Measurements from ENCODE around the gene CD99.

DNA sequence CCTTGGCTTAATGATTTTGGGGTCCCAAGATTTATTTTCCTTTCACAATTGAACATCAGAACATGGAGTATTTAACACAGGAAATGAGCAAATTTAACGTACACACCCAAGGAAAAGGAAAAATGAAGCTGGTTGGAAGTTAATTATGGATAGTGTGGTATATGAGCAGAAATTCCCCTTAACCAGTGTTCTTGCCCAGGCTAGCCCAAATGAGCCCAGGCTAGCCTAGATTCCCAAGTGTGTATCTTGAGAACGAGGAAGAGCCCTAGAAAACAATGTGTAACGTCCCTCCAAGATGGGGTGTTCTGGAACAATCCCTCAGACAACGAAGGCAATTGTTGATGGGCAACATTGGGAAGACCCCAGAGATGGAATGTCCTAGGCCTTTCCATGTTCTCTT, 94.4 kb downstream of the CD99 start:
- TF ChIP-seq POLR2AphosphoS5 (IDR thresholded peaks at IDR 0.05), result no peak
- TF ChIP-seq, protein P1, sequence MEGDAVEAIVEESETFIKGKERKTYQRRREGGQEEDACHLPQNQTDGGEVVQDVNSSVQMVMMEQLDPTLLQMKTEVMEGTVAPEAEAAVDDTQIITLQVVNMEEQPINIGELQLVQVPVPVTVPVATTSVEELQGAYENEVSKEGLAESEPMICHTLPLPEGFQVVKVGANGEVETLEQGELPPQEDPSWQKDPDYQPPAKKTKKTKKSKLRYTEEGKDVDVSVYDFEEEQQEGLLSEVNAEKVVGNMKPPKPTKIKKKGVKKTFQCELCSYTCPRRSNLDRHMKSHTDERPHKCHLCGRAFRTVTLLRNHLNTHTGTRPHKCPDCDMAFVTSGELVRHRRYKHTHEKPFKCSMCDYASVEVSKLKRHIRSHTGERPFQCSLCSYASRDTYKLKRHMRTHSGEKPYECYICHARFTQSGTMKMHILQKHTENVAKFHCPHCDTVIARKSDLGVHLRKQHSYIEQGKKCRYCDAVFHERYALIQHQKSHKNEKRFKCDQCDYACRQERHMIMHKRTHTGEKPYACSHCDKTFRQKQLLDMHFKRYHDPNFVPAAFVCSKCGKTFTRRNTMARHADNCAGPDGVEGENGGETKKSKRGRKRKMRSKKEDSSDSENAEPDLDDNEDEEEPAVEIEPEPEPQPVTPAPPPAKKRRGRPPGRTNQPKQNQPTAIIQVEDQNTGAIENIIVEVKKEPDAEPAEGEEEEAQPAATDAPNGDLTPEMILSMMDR (IDR thresholded peaks at IDR 0.05), result no peak
- no peak for TF ChIP-seq EP300 (IDR thresholded peaks at IDR 0.05; ENCODE audit: low read depth)
- TF ChIP-seq POLR2A (IDR thresholded peaks at IDR 0.05), result no peak
